NK-92 (cell line): ENCODE measurements around the gene CHD9.
"Not testable (repeated sequence)": the region's sequence is repeated elsewhere in the genome, so short reads cannot be mapped to it uniquely, and the experiment has no call there.

Experiments used
- DNase-seq: peaks from one replicate; lab custom pipeline; 2025; ENCODE audit not compliant: unreplicated experiment; lab: John Stamatoyannopoulos, UW

CHD9 gene

DNA sequence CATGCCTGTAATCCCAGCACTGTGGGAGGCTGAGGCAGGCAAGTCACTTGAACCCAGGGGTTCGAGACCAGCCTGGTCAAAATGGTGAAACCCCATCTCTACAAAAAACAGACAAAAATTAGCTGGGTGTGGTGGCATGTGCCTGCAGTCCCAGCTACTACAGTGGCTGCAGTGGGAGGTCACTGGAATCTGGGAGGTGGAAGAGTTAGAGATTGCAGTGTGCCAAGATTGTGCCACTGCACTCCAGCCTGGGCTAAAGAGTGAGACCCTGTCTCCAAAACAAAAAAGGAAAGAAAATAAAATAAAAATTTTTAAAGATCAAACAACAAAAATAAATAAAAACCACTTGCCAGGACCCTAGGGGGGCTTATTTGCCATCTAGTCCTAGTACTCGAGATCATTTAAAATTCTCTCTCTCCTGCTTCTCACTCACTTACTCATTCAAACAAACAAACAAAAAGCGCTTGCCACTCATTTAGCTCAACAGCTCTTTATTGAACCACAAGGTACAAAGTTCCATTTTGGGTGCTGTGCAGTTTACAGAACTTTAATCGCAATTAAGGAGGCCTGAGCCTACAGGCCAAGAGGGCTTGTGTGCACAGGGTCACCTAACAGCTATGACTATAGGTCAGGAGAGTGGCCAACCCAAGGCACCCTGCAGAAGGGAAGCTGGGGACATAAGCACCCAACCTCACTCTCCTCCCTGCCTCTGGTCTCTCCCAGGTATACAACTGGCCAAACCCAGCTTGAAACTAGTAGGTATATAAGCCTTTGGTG, 6.5 kb upstream of the CHD9 start:
- DNase-seq, result no peak

DNA sequence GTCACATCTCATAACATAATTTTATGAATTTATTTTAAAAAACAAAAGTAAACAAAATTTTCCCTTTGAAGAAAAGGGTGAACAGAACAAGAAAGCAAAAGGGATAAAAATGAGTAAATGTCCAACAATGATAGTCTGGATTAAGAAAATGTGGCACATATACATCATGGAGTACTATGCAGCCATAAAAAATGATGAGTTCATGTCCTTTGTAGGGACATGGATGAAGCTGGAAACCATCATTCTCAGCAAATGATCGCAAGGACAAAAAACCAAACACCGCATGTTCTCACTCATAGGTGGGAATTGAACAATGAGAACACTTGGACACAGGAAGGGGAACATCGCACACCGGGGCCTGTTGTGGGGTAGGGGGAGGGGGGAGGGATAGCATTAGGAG, 3.5 kb upstream of the CHD9 start:
- DNase-seq, result not testable (repeated sequence)

DNA sequence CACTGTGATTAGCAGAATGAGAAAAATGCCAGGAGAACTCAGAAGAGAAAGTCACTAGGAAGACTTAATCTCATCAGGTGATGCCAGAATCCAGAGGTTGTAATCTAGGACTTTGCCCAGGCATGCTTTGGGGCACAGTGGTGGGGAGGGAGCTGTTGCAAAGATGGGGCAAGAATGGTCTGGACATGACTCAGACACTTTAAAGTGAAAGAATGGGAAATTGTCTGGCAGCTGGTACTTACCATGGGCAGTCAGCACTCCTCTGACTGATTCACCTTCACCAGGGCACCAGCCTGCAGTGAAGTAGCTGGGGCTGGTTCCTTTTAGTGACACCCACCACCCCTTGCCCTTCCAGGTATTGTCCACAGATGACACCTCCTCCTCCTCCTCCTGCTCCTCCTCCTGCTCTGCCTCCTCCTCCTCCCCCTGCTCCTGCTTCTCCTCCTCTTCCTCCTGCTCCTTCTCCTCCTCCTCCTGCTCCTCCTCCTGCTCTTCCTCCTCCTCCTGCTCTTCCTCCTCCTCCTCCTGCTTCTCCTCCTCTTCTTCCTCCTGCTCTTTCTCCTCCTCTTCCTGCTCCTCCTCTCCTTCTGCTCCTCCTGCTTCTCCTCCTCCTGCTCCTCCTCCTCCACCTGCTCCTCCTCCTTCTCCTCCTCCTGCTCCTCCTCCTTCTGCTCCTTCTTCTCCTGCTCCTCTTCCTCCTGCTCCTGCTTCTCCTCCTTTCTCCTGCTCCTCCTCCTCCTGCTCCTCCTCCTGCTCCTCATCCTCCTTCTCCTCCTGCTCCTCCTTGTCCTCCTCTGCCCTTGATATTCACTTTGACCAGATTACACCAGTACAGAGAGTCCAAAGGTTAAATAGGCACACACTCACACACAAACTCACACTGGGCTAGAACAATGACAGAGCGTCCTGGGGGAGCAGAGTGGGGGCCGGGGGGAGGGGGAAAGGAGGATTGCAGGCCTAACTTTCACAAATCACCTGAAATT, 2.0 kb upstream of the CHD9 start, which contains the start of gene CHD9NB:
Gene CHD9NB (minus strand): TSS at position 379 of the 983 bp plus-strand sequence. CDS start 8,739 bp downstream, outside the sequence.
- no peak for DNase-seq

DNA sequence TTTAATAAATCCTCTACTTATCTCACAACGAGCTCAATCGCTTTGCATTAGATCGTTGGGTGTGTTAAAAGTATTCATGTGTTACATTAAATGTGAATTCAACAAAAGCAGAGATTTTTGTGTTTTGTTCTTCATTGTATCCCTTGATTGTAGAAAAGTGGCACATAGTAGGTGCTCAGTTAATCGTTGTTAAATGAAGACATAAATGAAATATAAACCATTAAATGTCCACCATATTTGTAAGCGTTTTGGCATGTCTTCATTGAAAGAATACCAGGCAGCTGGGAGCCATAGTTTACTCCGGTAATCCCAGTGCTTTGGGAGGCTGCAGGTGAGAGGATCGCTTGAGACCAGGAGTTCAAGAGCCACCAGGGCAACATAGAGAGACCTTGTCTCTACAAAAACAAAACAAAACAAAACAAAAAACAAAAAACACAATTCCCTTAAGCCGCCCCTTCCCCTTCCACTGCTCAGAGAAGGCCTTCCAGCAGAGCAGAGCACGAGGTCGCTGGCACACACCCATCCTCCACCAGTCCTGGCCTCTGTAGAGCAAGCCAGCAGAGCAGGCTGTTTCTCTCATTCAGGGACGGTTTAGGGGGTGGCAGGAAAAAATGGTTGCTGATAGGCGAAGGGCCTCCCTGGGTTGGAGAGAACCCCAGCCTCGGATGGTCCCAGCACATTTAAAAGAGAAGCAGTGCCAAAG, 673 bp upstream of the CHD9 start:
- DNase-seq, result no peak

DNA sequence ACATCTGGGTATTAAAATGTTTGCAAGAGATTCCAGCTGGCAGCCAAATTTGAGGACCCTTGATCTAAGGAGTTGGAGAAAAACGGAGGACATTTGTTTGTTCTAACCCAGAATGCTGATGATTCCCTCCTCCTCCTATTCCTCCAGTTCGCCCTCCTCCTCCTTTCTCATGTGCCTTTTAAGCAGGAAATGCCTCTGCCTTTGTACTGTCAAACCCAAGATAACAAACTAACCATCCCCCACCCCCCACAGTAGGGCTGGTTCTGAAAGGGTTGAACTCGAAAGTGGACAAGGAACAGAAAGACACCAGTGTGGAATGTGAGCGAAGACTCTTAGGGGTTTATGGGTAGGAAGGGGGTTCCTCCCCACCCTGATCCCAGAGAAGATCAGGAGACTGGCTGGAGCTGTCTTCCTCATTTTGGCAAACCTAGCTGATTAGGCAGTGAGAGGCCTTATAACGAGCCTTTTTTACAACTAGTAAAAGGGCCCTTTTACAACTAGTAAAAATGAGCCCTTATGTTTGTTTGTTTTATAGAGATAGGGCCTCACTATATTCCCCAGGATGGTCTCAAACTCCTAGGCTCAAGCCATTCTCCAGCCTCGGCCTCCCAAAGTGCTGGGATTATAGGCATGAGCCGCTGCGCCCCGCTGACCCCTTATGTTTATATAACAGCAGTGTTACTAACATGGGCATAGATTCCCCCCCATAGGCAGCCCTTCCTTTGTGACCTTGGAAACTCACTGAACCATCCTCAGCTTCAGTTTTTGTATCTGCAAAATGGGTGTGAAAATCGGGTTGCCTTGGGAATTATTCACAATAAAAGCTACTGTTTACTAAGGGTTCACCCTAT, 975 bp downstream of the CHD9 start:
- DNase-seq, result no peak

DNA sequence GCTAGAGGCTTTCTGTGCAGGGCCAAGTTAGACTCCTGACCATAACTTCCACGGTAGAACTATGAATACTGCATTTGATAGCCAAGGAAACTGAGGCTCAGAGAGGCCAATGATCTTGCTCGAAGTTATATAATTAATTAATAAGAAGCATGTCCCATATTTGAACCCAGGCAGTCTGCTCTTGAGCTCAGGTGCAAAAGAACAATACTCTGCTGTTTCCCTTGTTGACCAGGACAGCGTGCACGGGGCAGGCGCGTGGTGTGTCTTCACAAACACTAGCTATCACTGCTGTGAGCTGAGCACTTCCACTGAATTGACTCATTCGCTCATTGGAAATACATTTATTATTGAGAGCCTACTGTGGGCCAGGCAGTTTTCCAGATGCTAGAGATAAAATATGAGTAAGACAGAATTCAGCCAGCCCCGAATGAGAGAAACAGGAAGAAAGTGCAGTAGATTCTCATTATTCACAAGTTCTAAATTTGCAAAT, 1.6 kb downstream of the CHD9 start:
- DNase-seq, result no peak

- DNase-seq, result no peak
Observed at GRCh38 chr16:53057658-53058057, 2.9 kb downstream of the CHD9 start.

DNA sequence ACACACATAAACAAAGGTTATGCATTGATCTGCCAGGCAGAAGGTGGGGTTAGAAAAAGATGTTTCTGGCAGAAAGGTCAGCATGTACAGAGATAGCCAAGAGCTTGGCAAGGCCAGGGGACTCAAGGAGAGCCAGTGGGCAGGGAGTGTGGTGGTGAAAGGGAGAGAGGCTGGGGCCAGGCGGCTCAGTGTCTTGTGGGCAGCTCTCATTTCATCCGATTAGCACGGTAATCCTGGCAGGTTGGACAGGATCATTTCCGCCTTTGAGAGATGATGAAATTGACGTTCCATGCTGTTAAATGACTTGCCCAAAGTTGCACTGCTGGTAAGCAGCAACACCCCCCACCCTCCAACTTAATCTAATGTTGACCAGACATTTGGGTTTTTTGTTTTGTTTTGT, 3.6 kb downstream of the CHD9 start:
- no peak for DNase-seq

GRCh38 chr16:53058882-53059281, 4.1 kb downstream of the CHD9 start:
- DNase-seq, result no peak

DNA sequence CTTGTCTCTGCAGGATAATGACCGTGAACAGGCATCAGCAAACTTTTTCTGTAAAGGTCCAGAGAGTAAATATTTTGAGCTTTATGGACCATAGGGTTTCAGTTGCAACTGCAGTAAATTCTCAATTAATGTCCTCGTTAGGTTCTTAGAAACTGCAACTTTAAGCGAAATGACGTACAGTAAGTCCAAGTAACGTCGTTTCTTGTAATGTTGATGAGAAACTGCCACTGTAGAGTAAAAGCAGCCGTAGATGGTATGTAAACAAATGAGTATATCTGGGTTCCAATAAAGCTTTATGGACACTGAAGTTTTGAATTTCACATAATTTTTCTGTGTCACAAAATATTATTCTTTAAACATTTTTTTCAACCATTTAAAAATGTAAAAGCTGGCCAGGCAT, 4.9 kb downstream of the CHD9 start:
- DNase-seq, result no peak

- DNase-seq, result no peak
Observed at GRCh38 chr16:53061256-53061655, 6.5 kb downstream of the CHD9 start.

DNA sequence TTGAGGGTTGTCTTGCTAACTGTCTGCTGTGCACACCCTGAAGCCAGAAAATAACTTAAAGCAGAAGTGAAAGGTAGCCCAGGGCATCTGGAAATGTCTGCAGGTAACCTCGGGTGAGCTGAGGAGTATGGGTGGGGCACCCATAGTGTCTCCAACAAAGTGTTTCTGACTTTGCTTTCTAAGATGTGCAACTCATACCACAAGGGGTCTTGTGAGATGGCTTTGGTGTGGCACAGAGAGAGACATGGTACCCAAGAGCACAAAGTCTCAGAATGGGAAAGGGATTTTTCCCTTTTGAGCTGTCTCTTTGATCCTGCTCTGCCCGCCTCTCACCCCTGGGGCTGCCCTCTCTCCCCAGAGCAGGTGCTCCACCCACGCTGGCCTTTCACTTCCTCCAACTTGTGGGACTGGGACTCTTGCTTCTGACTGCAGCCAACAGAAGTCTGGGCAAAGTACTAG, 6.9 kb downstream of the CHD9 start:
- no peak for DNase-seq

- no peak for DNase-seq
Observed at GRCh38 chr16:53064081-53064578, 9.3 kb downstream of the CHD9 start.

DNA sequence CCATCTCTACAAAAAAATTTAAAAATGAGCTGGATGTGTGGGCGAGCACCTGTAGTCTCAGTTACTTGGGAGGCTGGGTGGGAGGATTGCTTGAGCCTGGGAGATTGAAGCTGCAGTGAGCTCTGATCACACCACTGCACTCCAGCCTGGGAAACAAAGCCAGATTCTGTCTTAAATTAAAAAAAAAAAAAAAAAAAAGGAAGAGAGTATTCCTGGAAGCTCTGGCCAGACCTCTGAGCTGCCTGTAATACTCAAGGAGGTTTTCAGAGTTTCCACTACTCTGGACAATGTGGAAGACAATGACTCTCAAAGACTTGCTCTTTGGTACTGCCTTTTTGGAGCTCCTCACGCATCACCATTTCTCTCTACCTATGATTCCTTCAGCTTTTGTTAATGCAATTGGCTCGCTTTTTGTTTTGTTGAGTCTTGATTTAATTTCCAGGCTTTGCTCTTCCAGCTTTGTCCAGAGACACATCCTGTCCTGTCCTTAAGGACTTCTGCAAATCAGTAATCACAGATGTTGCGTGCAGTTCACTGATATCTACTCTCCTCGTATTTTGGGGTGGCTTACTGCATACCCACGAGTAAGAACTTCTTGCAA, 10.8 kb downstream of the CHD9 start:
- DNase-seq, result no peak

DNA sequence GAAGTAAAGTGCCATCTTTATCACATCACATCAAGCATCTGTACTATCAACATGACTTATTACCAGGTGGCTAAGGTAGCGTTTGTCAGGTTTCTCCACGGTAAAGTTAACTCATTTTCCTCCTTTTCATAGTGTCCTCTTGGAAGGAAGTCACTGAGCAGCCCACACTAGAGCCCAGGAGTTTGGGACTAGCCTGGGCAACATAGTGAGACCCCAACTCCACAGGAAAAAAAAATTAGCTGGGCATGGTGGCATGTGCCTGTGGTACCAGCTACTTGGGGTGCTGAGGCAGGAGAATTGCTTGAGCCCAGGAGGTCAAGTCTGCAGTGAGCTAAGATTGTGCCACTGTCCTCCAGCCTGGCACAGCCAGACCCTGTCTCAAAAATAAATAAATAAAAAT, 12.9 kb downstream of the CHD9 start:
- no peak for DNase-seq

DNA sequence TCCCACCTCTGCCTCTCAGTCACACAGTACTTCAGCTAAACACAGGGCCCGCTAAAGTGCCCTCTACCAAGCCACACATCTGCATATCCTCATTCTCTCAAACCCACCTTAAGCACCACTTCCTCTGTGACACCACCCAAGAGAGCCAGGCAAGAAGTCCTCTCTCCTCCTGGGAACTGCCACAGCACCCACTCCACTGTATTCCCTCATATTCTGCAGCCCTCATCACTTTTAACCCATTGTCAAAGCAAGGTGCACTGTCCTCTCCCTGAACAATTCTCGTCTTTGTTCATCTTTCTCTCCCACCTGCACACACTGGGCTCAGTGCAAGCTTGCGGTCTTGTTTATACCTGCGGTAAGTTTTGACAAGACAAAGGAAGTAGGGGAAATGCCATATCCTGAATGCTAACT, 13.6 kb downstream of the CHD9 start:
- DNase-seq, result no peak

- no peak for DNase-seq
Observed at GRCh38 chr16:53069772-53070171, 15.0 kb downstream of the CHD9 start.

DNA sequence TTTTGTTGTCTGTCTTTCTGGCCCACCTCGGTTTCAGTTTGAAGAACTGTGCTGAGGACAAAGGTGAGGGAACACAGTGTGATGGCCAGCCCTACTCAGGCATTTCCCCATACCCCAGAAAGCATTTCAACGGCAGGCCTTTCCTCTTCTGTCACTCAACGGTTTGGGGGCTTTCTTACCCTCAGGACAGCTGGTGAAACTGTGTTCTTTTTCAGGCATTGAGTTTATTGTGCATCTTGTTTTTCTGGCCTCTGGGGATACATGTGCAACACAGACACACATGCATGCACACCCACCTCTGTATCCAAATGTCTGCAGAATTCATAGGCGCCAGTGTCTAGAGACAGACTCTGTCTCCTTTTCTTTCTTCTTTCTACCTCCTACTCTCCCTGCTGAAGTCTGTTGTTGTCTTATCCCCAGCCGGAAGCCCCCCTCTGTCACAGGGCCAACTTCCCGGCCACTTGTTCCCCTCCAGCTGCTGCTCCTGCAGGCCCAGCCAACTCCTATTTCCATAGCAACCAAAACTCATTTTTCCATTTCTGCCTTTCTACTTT, 17.0 kb downstream of the CHD9 start:
- DNase-seq, result no peak

DNA sequence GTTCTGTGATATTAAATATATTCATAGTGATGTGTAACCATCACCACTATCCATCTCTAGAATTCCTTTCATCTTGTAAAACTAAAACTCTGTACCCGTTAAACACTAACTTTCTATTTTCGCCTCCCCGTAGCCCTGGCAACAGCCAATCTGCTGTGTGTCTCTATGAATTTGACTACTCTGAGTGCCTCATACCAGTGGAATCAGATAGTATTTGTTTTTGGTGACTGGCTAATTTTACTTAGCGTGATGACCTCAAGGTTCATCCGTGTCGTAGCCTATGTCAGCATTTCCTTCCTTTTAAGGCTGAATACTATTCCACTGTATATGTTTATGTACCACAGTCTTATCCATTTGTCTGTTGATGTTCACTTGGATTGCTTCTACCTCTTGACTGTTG, 18.2 kb downstream of the CHD9 start:
- DNase-seq, result no peak
